Effector memory CD8-positive, alpha-beta T cell (primary cell): ENCODE results near the gene DNAJC21.
"Not testable (repeated sequence)": the region's sequence is repeated elsewhere in the genome, so short reads cannot be mapped to it uniquely, and the experiment has no call there.

Experiments used
- ATAC-seq: fragments of 150-1000 bp; cut with Tn5 transposase; replicated peaks from 2 replicates; pipeline ENCODE4 v1.10.0; 2021; ENCODE audit warnings: mild to moderate bottlenecking, moderate library complexity
- DNase-seq, 3 experiments: peaks; one replicate each; pipeline ENCODE4 v3.0.0; 2021
- H3K27ac Mint-ChIP-seq, 2 donors: one replicate each; pipeline ENCODE4 v1.8.0; 2022; ENCODE audit warnings: mild to moderate bottlenecking in 2 of 2, mixed read lengths in 2 of 2, moderate library complexity in 2 of 2
- H3K27me3 Mint-ChIP-seq, 2 donors: one replicate each; pipeline ENCODE4 v1.8.0; 2022; ENCODE audit warnings: mixed read lengths in 2 of 2
- H3K36me3 Mint-ChIP-seq: one replicate; pipeline ENCODE4 v1.8.0; 2022; ENCODE audit warnings: mild to moderate bottlenecking, moderate library complexity, mixed read lengths; ENCODE audit not compliant: insufficient read depth
- H3K4me1 Mint-ChIP-seq, 2 donors: one replicate each; pipeline ENCODE4 v1.8.0; 2022; ENCODE audit warnings: low read depth in 2 of 2, mixed read lengths in 2 of 2
- H3K4me3 Mint-ChIP-seq, 2 donors: one replicate each; pipeline ENCODE4 v1.8.0; 2022; ENCODE audit warnings: mild to moderate bottlenecking in 2 of 2, mixed read lengths in 2 of 2, moderate library complexity in 2 of 2
- H3K9me3 Mint-ChIP-seq, 2 donors: one replicate each; pipeline ENCODE4 v1.8.0; 2022; ENCODE audit warnings: mixed read lengths in 2 of 2

The DNAJC21 gene

DNA sequence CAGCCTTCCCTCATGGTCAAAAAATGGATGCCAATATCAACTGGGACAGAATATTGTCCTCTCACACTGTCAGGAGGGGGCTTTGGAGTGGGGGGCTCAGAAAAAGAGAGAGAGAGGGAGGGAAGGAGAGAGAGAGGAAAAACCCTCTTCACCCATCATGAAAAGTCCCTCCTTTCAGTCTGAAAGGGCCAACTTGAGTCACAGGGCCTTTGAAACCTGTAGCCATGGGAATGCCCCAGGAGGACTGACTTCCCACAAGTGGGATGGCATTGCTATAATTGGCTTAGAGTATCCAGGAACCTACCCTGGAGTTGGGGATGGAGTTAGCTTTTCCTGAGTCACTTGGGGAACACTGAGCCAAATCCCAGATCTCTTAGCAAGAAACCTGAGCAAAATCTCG lies 41.2 kb downstream of the DNAJC21 start:
- Mint-ChIP-seq H3K4me1 (no peaks in the 10 kb centered on the region), H3K27me3 (peaks cover 0 to 2% of the 10 kb centered on the region in 2 donors), H3K27ac (no peak overlapping the region), H3K4me3 (no peak overlapping the region), H3K36me3 (no peaks in the 10 kb centered on the region), H3K9me3 (no peaks in the 10 kb centered on the region)
- ATAC-seq (no peak), DNase-seq (no peak)

GRCh38 chr5:34971655-34972054 lies 42.3 kb downstream of the DNAJC21 start:
- DNase-seq, H3K27ac Mint-ChIP-seq, ATAC-seq, H3K9me3 Mint-ChIP-seq, H3K4me3 Mint-ChIP-seq, H3K4me1 Mint-ChIP-seq, H3K36me3 Mint-ChIP-seq: not testable (repeated sequence)
- H3K27me3 Mint-ChIP-seq = peaks cover 8 to 13% of the 10 kb centered on the region in 2 donors

GRCh38 chr5:34976347-34976746 lies 47.0 kb downstream of the DNAJC21 start:
- peaks cover 21 to 23% of the 10 kb centered on the region in 2 donors for H3K27me3 Mint-ChIP-seq
- ATAC-seq (no peak), DNase-seq (no peak)
- no peaks in the 10 kb centered on the region for H3K4me1 Mint-ChIP-seq
- H3K4me3 Mint-ChIP-seq = no peak overlapping the region
- no peaks in the 10 kb centered on the region for H3K9me3 Mint-ChIP-seq
- no peak overlapping the region for H3K27ac Mint-ChIP-seq
- no peaks in the 10 kb centered on the region for H3K36me3 Mint-ChIP-seq

DNA sequence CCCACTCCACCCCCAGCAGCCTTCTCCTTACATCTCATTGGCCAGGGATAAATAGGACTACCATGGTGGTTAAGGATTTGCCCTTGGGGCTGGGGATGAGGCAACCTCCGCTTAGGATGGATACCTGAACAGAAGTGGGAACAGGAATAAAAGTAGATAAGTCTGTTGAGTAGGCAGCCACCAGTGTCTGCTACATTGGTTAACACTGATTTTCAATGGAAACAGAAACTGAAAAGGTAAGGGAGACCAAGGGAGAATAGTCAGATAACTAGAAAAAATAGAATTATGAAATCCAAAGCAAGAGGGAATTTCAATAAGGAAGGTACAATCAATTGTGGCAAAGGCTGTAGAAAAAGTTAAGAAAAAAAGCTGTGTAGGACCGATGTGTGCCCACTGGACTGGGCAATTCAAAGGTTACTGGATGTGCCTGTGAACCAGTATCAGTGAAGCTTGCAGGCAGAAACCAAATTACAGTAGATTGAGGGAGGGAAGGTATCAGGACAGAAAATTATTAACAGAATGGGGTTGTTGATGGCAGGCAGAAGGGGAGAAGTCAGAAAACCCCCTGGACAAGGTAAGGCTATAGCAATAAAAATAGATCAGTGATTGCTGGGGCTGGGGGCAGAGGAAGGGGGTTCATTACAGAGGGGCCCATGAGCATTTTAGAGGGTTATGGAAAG lies 48.7 kb downstream of the DNAJC21 start:
- ATAC-seq = no peak
- Mint-ChIP-seq H3K36me3 (no peaks in the 10 kb centered on the region), H3K9me3 (peaks cover 0 to 2% of the 10 kb centered on the region in 2 donors), H3K4me3 (no peak overlapping the region), H3K4me1 (no peaks in the 10 kb centered on the region), H3K27me3 (peaks cover 23 to 25% of the 10 kb centered on the region in 2 donors), H3K27ac (no peak overlapping the region)
- no peak for DNase-seq

GRCh38 chr5:34978681-34979080 lies 49.3 kb downstream of the DNAJC21 start:
- Mint-ChIP-seq H3K4me3 (no peak overlapping the region), H3K9me3 (peaks cover 0 to 2% of the 10 kb centered on the region in 2 donors), H3K36me3 (no peaks in the 10 kb centered on the region), H3K4me1 (no peaks in the 10 kb centered on the region), H3K27me3 (peaks cover 23 to 25% of the 10 kb centered on the region in 2 donors), H3K27ac (no peak overlapping the region)
- DNase-seq = no peak
- ATAC-seq = no peak

- no peak overlapping the region for H3K4me3 Mint-ChIP-seq
- H3K27me3 Mint-ChIP-seq = peaks cover 31 to 32% of the 10 kb centered on the region in 2 donors
- peaks cover 13% of the 10 kb centered on the region in 2 donors for H3K9me3 Mint-ChIP-seq
- no peak overlapping the region for H3K27ac Mint-ChIP-seq
- no peaks in the 10 kb centered on the region for H3K36me3 Mint-ChIP-seq
- H3K4me1 Mint-ChIP-seq = no peaks in the 10 kb centered on the region
- DNase-seq (no peak), ATAC-seq (no peak)
These were observed 53.5 kb downstream of the DNAJC21 start for GRCh38 chr5:34982823-34983222.

DNA sequence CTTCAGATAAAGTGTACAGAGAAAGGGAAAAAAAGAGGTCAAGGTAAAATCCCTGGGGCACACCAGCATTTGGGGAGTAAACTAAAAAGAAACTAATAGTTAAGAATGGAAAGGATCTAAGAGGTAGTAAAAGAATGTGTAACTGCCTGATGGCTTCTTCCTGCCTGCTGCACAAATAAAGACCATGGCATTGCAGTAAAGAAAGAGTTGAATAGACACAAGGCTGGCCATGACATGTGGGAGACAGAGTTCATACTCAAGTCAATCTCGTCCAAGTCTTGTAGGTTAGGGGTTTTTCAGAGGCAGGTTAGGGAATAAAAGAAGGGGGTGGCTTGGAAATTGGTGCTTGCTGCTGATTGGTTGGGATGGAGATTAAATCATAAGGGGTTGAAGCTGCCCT lies 57.6 kb downstream of the DNAJC21 start:
- H3K27me3 Mint-ChIP-seq = peaks cover 48 to 49% of the 10 kb centered on the region in 2 donors
- no peaks in the 10 kb centered on the region for H3K36me3 Mint-ChIP-seq
- DNase-seq (no peak), ATAC-seq (no peak)
- no peaks in the 10 kb centered on the region for H3K4me1 Mint-ChIP-seq
- H3K4me3 Mint-ChIP-seq = no peak overlapping the region
- peaks cover 11 to 16% of the 10 kb centered on the region in 2 donors for H3K9me3 Mint-ChIP-seq
- no peak overlapping the region for H3K27ac Mint-ChIP-seq

GRCh38 chr5:34991486-34992238 lies 62.3 kb downstream of the DNAJC21 start:
- no peak overlapping the region for H3K27ac Mint-ChIP-seq
- H3K9me3 Mint-ChIP-seq = peaks cover 9 to 13% of the 10 kb centered on the region in 2 donors
- H3K36me3 Mint-ChIP-seq = no peaks in the 10 kb centered on the region
- ATAC-seq = no peak
- H3K27me3 Mint-ChIP-seq = peaks cover 71 to 73% of the 10 kb centered on the region in 2 donors
- no peak overlapping the region for H3K4me3 Mint-ChIP-seq
- DNase-seq = no peak
- H3K4me1 Mint-ChIP-seq = no peaks in the 10 kb centered on the region

DNA sequence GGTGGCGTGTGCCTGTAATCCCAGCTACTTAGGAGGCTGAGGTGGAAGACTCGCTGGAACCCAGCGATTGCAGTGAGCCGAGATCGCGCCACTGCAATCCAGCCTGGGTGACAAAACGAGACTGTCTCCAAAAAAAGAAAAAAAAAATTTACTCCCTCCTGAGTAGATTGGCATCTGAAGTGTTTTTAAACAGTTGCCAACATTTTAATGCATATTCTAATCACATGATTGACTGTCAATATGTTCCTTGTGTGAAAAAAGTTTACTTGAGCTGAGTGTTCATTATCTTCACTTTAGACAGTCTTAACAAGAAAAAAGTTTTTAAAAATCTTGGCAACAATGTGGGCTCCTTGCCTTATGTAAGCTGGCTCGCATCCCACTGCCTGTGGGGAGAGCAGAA lies 64.6 kb downstream of the DNAJC21 start:
- Mint-ChIP-seq H3K9me3 (no peaks in the 10 kb centered on the region), H3K4me1 (no peaks in the 10 kb centered on the region), H3K27me3 (peaks cover 53% of the 10 kb centered on the region in 2 donors), H3K36me3 (no peaks in the 10 kb centered on the region), H3K4me3 (no peak overlapping the region), H3K27ac (no peak overlapping the region)
- no peak for ATAC-seq
- no peak for DNase-seq

- Mint-ChIP-seq H3K9me3 (no peaks in the 10 kb centered on the region), H3K27ac (no peak overlapping the region), H3K4me3 (no peak overlapping the region), H3K4me1 (no peaks in the 10 kb centered on the region), H3K36me3 (peaks cover 2% of the 10 kb centered on the region), H3K27me3 (peaks cover 39 to 41% of the 10 kb centered on the region in 2 donors)
- DNase-seq (no peak), ATAC-seq (no peak)
These were observed 66.9 kb downstream of the DNAJC21 start for GRCh38 chr5:34996261-34996660.

- Mint-ChIP-seq H3K4me3 (no peak overlapping the region), H3K9me3 (no peaks in the 10 kb centered on the region), H3K4me1 (no peaks in the 10 kb centered on the region), H3K36me3 (peaks cover 3% of the 10 kb centered on the region), H3K27ac (no peak overlapping the region), H3K27me3 (peaks cover 23 to 41% of the 10 kb centered on the region in 2 donors)
- DNase-seq (no peak), ATAC-seq (no peak)
These were observed 68.9 kb downstream of the DNAJC21 start for GRCh38 chr5:34998058-34998789.

GRCh38 chr5:35001842-35002241 lies 72.5 kb downstream of the DNAJC21 start:
- H3K4me3 Mint-ChIP-seq = no peak overlapping the region
- H3K9me3 Mint-ChIP-seq = no peaks in the 10 kb centered on the region
- ATAC-seq = no peak
- peaks cover 3% of the 10 kb centered on the region for H3K36me3 Mint-ChIP-seq
- no peaks in the 10 kb centered on the region for H3K4me1 Mint-ChIP-seq
- DNase-seq = no peak
- no peak overlapping the region for H3K27ac Mint-ChIP-seq
- H3K27me3 Mint-ChIP-seq = peaks cover 15 to 38% of the 10 kb centered on the region in 2 donors

- Mint-ChIP-seq H3K9me3 (no peaks in the 10 kb centered on the region), H3K27ac (no peak overlapping the region), H3K4me3 (no peak overlapping the region), H3K36me3 (peaks cover 3% of the 10 kb centered on the region), H3K27me3 (peaks cover 19 to 42% of the 10 kb centered on the region in 2 donors), H3K4me1 (no peaks in the 10 kb centered on the region)
- ATAC-seq = no peak
- no peak for DNase-seq
These were observed 73.1 kb downstream of the DNAJC21 start for GRCh38 chr5:35002459-35002858.
